Measurements from ENCODE around the gene PIP5K1C.

- TF ChIP-seq RBM22 (IDR thresholded peaks at IDR 0.05; ENCODE audit: low read depth, low read length, poor library complexity, severe bottlenecking) (no peak), RFX1 (IDR thresholded peaks at IDR 0.05) (no peak), MAX (CRISPR knock-in tag; IDR thresholded peaks at IDR 0.05) (no peak), HDAC2 (IDR thresholded peaks at IDR 0.05) (no peak), SP1 (CRISPR knock-in tag; IDR thresholded peaks at IDR 0.05) (no peak), MYNN (IDR thresholded peaks at IDR 0.05) (no peak), MYNN (CRISPR knock-in tag; IDR thresholded peaks at IDR 0.05) (no peak), HCFC1 (IDR thresholded peaks at IDR 0.05; ENCODE audit: low read depth, low read length) (no peak), CREB1 (IDR thresholded peaks at IDR 0.05) (no peak), CREB1 (CRISPR knock-in tag; IDR thresholded peaks at IDR 0.05) (no peak), CTCF (IDR thresholded peaks at IDR 0.05 in 2 of 3, conservative IDR thresholded peaks at IDR 0.05 in 1 of 3; ENCODE audit: insufficient read depth in 2 of 3, low read depth in 1 of 3, low read length in 3 of 3) (no peak)
These were observed 84.6 kb downstream of the PIP5K1C start for GRCh38 chr19:3615524-3616135.
